NCI-H774 (cell line): Measurements from ENCODE around the gene CNDP1.

Experiments used
- DNase-seq: peaks from one replicate; lab custom pipeline; 2025; lab: John Stamatoyannopoulos, UW

The CNDP1 gene

GRCh38 chr18:74582642-74583041, 48.3 kb downstream of the CNDP1 start:
- no peak for DNase-seq

DNA sequence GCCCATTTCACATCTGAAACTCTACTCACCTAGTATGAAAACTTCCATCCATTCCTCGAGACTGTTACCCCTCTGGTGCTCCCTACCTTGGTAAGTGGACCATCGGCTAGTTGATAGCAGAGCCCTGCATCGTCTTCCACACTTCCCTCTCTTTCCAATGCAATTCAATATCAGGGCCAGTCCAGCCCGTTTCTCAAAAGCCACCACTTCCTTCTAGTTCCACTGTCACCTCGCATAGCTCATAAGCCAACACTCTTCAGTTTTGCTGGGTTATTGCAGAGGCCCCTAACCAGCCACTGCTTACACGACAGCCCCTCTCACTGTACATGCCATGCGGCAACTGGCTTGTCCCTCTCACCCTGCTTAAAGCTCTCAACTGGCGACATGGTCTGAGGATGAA, 53.1 kb downstream of the CNDP1 start:
- DNase-seq: no peak

DNA sequence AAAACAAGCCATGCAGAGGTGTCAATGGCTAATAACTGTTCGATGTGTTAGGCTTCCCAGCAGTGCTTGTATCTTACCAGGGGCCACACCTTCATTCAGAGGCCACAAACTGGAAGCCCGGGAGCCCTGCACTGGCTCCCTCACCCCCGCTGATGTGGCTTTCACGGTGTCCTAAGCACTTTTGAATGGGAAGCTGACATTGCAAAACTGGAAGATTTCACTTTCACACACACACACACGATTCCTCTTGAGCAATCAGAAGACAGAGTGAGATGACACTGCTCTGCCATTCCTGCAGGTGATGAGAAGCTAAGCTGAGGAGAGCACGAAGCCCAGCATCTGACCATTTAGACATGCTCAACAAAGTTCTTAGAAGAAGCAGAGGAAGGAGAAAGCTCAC, 54.7 kb downstream of the CNDP1 start:
- no peak for DNase-seq

GRCh38 chr18:74589811-74590210, 55.5 kb downstream of the CNDP1 start:
- no peak for DNase-seq

GRCh38 chr18:74590671-74591070, 56.4 kb downstream of the CNDP1 start:
- DNase-seq: no peak

GRCh38 chr18:74595431-74595830, 61.1 kb downstream of the CNDP1 start:
- DNase-seq: no peak

GRCh38 chr18:74597034-74597661, 62.8 kb downstream of the CNDP1 start:
- peak; percentile 53 for DNase-seq

- DNase-seq: peak; percentile 84
Measured at GRCh38 chr18:74597662-74598349, 63.5 kb downstream of the CNDP1 start, which contains the start of gene ZNF407. Gene ZNF407, plus strand, starts transcription at chr18:74597870. Its CDS starts 33,150 bp downstream, at chr18:74631020.

DNA sequence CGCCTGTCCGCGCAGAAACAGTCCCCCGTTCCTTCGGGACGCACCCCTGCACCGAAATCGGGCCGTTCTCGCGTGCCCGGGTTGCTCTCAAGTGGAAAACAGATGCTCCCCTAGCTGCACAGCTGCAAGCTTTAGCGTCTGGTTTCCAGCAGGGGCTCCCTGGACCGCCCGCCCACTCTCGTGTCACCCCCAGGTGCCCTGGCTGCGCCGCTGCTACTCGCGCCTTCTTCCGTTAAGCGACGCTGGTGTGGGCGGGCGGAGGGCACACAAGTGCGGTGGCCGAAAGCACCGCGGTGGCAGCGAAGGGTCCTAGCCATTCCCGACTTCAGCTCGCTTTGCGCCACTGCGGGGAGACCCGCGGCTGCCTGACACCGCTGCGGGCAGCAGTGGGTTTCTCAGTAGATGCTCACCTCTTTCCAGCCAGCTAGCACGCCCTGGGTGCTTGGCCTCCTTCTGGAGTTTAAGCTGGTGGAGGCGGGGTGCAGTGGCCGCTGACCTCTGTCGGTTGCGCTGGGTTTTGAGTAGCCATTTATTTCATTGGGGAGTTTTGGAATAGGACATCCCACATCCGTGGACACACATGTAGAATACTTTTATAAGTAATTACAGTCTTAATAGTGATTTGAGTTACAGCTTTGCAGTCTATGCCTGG, 64.2 kb downstream of the CNDP1 start:
- DNase-seq: peak; percentile 54

GRCh38 chr18:74604361-74604760, 70.1 kb downstream of the CNDP1 start:
- no peak for DNase-seq

DNA sequence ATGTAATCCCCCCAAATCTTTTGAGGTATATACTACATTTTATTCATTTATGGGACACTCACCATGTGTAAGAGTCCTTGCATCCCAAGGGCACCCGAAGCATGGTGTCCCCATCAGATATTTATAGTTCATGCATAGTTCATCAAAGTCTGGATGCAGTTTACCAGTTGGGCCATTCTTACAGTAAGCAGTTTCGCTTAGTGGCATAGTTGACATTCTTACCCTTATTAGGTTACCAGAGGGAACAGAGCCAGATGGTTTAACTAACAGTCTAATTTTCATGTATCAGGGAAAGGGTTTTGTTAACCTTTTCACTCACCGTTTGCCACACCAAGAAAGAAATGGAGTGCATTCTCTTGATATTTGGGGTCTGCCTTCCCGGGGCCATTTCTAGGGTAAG, 70.5 kb downstream of the CNDP1 start:
- no peak for DNase-seq

DNA sequence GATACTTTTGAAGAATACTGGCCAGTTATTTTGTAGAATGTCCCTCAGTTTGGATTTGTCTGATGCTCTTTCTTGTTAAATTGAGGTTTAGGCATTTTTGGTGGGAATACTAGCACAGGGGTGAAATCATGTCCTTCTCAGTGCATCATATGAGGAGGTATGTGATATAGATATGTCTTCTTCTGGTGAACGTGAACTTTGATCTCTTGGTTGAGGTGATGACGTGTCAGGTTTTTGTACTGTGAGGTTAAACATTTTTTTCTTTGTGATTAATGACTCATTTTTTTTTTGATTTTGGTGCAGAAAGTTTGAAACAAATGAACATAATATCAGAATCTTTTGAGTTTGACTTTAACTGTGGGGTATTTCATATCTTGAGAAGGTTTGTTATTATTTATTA, 74.4 kb downstream of the CNDP1 start:
- DNase-seq: no peak

DNA sequence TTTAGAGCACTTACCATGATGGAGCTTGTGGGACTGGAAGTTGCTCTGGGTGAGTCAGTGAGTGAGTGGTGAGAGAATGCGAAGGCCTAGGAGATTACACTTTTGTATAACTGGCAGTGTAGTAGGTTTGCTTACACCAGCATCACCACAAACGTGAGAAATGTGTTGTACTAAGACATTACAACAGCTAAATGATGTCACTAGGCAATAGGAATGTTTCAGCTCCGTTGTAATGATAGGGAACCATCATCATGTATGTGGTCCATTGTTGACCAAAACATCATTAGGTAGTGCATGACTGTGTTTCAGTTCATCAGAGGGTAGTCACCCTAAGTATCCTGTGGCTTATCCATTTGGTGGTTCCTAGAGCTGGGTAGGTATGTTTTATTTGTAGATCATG, 75.2 kb downstream of the CNDP1 start:
- DNase-seq: no peak

GRCh38 chr18:74610051-74610615, 75.8 kb downstream of the CNDP1 start:
- DNase-seq: no peak

DNA sequence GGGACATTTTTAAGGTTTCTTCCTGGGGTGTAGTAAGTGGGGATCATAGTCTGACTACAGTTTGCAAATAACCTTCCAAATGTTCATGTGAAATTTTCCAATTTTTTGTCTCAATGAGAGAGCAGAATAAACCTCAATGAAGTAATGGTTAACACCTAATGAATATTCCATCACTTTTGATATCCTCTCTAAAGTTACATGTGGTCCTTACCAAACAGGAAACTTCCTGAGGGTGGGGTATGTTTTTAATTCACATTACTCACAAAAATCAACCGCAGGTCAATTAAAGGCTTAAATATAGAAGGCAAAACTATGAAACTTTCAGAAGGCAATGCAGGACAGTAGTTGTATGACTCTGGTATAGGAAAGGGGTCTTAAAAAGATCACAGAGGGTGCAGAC, 76.6 kb downstream of the CNDP1 start:
- DNase-seq: no peak

DNA sequence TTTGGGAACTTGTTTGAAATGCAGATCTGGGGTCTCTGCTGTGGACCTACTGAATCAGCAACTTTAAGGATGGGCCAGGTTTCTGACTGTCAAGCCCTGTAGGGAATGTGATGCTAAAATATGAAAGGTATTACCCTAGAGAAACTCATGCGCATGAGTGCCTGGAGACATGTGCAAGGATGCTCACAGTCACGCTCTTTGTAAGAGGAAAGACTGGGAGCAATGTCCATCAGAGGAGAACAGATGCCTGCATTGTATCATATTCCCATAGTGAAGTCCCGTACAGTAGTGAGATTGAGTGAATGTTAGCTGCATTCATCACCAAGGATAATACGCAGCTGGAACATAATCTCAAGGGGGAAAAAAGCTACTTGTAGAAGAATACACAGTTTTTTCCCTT, 77.5 kb downstream of the CNDP1 start:
- DNase-seq: no peak

DNA sequence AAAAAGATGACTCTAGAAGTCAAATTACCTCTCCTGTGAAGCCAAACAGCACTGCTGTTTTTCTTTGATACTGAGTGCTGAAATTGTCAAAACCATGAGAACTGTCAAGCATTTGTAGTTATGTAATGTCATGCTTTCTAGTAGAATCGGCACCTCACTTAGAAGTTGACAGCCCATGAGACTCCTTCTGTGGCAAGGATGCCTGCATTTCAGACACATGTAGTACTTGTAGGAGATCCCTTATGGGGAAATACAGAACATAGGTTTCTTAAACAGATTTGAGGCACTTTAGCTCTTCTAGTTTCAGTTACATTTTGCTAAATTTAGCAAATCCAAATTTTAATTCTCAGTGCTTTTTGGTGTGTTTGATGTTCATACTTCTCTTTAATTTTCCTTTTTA, 79.1 kb downstream of the CNDP1 start:
- DNase-seq: no peak

DNA sequence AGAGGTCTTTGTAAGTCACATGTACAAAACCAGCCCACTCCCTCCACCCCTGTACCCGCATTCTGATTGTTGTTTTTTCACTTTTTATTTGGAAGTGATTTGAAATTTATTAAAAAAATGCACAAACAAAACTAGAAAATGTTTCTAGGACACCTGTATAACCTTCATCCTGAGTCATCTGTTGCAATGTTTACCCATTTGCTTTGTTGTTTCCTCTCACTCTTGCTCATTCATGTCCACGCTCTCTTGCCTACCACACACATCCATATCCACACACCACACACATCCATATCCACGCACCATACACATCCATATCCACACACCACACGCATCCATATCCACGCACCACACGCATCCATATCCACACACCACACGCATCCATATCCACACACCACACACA, 82.2 kb downstream of the CNDP1 start:
- DNase-seq: no peak

- DNase-seq: no peak
Measured at GRCh38 chr18:74617486-74617885, 83.2 kb downstream of the CNDP1 start.

DNA sequence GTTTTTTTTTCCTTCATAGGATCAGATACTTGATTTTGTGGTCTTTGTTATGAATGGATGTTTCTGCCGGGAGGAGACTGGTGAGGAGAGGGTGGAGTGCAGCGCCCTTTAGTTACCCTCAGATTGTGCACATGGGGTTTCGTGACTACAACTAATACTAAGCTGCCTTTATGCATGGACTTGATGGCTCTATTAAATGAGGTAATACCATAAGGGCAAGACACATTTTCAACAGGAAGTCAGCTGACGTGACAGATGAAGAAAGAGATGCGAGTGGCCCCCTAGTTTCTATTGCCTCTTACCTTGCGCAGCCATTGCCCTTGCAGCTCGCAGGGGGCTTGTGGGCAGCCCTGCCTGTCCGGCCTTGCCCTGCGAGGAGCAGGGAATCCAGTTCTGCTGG, 87.8 kb downstream of the CNDP1 start:
- DNase-seq: no peak

- no peak for DNase-seq
Measured at GRCh38 chr18:74623047-74623816, 88.9 kb downstream of the CNDP1 start.

- no peak for DNase-seq
Measured at GRCh38 chr18:74624466-74624865, 90.2 kb downstream of the CNDP1 start.
